OCI-LY1 (cell line): ENCODE data around the gene ZNF844.
A peak's percentile ranks its signal among the peaks of the same experiment; 100 is the strongest.

Source experiments
- EZH2 ChIP-seq: fragments of 200-600 bp; sonication (generic), shearing (Covaris generic); IDR thresholded peaks from 2 replicates; pipeline ENCODE4 v1.8.0; 2017; ENCODE audit warnings: borderline replicate concordance, mixed run types, mild to moderate bottlenecking, antibody characterized with exemption, low read length, moderate library complexity, mixed read lengths
- TF ChIP-seq, protein P1 (sequence below): fragments of 200-600 bp; sonication (generic), shearing (Covaris generic); IDR thresholded peaks from 2 replicates; pipeline ENCODE4 v1.5.1; 2017; ENCODE audit warnings: mild to moderate bottlenecking, antibody characterized with exemption, low read length, moderate library complexity, mixed read lengths

DNA sequence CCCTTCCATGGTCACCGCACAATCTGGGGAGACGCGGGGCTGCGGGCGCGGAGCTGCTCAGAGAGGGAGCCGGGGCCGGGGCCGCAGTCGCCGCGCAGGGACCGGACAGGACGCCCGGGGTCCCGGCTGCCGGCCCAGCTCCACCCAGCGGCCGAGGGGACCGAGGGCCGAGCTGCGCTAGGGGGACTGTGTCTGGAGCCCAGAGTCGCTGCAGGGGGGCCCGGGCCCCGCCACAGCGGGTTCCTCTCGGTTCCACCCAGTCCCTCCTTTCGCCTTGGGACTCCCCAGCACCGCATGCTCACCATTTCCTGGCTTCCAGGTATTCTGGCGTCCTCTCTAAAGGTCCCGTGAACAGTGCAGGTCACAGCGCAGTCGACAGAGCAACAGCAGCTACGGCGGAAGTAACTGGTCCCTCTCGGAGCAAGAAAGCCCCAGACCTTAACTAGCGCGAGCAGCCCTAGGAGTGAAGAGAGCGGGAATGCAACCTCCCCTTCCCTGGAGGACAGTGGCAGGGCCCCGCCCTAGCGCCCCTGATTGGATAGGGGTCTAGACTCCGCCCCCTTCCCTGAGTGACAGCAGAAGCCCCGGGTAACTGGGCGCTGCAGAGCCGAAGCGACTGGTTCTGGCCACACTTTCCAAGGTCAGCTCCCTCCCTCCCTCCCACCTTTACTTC is 11.9 kb upstream of the ZNF844 start, which contains the start of gene ZNF878:
- TF ChIP-seq, protein P1, sequence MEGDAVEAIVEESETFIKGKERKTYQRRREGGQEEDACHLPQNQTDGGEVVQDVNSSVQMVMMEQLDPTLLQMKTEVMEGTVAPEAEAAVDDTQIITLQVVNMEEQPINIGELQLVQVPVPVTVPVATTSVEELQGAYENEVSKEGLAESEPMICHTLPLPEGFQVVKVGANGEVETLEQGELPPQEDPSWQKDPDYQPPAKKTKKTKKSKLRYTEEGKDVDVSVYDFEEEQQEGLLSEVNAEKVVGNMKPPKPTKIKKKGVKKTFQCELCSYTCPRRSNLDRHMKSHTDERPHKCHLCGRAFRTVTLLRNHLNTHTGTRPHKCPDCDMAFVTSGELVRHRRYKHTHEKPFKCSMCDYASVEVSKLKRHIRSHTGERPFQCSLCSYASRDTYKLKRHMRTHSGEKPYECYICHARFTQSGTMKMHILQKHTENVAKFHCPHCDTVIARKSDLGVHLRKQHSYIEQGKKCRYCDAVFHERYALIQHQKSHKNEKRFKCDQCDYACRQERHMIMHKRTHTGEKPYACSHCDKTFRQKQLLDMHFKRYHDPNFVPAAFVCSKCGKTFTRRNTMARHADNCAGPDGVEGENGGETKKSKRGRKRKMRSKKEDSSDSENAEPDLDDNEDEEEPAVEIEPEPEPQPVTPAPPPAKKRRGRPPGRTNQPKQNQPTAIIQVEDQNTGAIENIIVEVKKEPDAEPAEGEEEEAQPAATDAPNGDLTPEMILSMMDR: peak; percentile 35; the same call in 1 of the 2 replicates
- TF ChIP-seq EZH2: no peak
